Vagina (tissue), 2 donors: Measurements from ENCODE around the gene MVD.

Experiments
- CTCF ChIP-seq, 3 experiments: fragments of 450-650 bp in 2 of 3; fragments of 200-600 bp in 1 of 3; sonication (generic) in 1 of 3; IDR thresholded peaks; one replicate each; pipeline ENCODE4 v1.5.1; 2017 to 2019; ENCODE audit warnings: antibody characterized with exemption in 3 of 3, mild to moderate bottlenecking in 2 of 3, moderate library complexity in 2 of 3
- POLR2A ChIP-seq, 2 donors: fragments of 450-650 bp; IDR thresholded peaks; one replicate each; pipeline ENCODE4 v1.6.1; 2017; ENCODE audit warnings: antibody characterized with exemption in 2 of 2, mild to moderate bottlenecking in 2 of 2, moderate library complexity in 2 of 2

- TF ChIP-seq CTCF (IDR thresholded peaks at IDR 0.05) (no peak), POLR2A (IDR thresholded peaks at IDR 0.05) (no peak)
Measured at GRCh38 chr16:88710556-88710955, 47.7 kb upstream of the MVD start.
